ENCODE data around the gene SLC17A9.
A peak's percentile ranks its signal among the peaks of the same experiment; 100 is the strongest.

SLC17A9 gene

DNA sequence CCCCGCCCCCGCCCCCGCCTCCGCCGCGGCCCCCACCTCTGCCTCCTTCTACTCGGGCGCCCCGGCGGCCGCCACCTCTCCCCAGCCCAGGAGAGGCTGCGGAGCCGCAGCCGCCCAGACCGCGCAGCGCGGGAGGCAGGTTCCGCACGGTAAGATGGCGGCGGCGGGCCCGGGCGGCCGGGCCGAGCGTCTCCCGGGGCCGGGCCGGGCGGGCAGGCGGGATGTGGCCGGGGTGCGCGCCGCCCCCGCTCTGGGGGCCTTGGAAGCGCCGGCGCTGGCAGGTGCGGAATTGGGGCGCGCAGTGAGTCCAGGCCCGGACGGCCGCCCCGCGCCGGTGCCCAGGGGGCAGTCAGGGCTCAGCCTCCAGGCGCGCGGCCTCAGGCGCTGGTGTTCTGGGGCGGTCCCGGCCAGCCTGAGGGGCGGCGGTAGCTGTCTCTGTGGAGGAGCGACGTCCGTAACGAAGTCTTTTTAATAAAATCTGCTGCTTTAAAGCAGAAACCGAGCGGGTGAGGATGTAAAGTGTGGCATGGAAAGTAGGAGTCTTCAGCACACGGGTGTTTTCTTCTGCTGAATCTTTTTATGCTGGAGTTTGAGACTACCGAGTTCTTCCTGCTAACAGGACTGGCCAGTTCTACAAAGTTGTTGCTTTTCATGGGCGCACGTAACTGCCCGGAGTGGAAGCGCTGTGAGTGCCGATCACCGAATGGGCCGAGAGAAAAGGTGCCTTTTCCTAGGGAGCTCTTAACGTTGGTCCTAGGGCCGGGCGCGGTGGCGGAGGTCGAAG is 14.2 kb upstream of the SLC17A9 start, which contains the start of gene GID8:
GID8 (plus strand) TSS at position 43 of the 784 bp plus-strand sequence. CDS start 3,356 bp downstream, outside the sequence.
- peak; percentile 54 for DNase-seq (ENCODE audit: low spot score)

DNA sequence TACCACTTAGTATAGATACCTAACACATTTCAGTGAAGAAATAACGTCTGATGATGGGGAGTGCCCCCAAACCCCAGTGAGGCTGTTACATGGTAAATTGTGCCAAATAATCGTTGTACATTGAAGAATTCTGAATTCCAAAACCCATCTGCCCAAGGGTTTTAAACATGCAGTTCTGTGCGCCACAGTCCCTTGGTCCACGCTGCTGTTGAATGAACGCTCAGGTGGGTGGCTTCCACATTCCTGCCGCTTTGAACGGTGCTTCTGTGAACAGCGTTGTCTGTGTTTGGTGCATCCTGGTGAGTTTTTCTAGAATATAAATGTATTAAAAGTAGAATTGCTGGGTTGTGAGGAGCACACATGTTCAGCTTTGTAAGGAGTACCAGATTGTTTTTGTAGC is 11.6 kb upstream of the SLC17A9 start:
- no peak for DNase-seq (ENCODE audit: low spot score)

DNA sequence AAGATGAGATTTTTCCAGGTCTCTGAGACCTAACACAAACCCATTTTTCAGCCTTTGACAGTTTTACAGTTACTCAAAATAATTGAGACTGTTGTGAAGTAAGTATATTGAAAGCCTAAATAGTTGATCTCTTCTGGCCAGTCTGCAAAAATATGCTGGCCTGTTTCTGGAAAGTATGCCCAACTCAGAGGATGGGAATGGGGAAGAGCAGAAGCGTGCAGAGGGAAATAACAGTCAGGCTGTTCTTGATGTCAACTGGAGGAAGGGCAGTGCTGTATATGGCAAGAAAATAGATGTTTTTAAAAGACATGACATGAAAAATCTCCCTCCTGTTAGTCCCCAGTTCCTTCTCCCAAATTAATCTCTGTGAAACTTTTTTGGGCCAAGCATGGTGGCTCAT is 10.7 kb upstream of the SLC17A9 start:
- no peak for DNase-seq (ENCODE audit: low spot score)

DNA sequence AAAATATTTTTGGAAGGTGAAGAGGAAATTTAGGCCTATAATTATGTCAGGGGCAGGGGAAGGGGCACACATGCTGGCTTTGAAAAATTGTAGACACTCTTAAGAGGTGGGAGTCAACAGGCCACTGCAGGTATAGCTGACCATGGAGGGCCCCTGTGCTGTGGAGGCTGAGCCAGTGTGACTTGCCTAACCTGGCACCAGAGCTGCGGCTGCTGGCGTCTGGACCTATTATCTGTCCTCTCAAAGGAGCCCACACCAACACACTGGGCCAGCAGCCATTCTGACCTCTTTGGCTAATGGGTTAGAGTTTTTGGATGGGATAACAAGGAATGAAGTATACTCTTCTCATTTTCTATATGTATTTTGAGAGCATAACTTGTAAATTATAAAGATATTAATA is 10.1 kb upstream of the SLC17A9 start:
- no peak for DNase-seq (ENCODE audit: low spot score)

DNA sequence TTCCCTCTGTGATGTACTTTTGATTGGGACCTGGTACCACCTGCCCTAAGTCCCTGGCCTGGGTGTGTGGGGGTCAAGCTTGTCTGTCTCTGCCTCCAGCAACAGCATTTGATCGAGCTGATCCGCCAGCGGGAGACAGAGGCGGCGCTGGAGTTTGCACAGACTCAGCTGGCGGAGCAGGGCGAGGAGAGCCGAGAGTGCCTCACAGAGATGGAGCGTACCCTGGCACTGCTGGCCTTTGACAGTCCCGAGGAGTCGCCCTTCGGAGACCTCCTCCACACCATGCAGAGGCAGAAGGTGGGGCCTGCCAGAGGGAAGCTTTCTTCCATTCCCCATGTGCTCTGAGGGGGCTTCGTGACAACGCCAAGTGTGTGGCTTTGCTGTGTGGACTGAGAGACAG is 9.1 kb upstream of the SLC17A9 start:
- DNase-seq (ENCODE audit: low spot score): no peak

DNA sequence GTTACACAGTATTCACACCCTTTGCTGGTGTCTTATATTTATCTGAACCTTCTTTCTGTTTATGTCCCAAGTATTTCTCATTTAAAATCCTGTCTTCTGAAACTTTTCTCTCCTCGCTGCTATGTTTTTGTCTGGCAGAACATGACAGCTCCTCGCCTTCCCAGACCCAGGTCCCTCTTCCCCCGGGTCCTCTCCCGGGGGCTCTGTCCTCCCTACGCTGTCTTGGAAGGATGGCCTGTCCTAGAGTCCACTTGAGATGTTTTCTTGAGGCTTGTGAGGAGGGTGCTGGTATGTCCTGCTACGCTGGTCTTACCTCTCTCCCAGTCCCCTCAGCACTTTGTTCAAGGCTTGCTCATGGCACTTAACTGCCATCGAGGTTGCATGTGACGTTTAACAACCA is 8.3 kb upstream of the SLC17A9 start:
- no peak for DNase-seq (ENCODE audit: low spot score)

DNA sequence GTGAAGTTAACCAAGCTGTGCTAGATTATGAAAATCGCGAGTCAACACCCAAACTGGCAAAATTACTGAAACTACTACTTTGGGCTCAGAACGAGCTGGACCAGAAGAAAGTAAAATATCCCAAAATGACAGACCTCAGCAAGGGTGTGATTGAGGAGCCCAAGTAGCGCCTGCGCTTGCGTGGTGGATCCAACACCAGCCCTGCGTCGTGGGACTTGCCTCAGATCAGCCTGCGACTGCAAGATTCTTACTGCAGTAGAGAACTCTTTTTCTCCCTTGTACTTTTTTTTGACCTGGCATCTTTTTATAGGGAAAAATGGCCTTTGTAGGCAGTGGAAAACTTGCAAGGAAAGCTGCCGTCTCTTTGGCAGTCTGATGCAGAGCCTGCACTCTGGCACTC is 7.8 kb upstream of the SLC17A9 start:
- DNase-seq (ENCODE audit: low spot score): no peak

DNA sequence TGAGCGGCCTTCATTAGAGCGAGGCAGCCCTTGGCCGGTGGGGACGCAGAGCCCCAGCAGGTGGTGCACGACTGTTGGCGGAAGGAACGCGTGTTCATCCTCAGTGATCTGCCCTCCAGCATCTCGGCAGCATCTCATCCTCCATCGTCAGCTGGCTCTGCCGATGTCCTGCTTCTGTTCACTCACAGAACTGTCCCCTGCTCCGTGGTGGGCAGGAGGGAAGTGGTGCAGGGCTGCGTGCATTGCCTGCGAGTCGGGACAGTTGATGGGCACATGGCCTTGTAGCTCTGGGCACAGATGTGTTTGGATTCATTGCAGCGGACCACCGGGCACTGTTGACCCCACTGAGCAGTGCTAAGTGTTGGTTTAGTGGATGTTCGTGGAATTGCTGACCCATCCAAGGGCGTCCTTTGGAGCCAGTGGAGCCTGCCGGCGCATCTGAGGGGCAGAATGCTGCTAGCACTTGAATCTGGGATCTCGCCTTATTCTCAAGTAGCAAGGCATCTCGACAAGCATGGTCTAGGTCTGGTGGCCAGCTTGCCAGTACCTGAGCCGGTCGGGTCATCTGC is 6.7 kb upstream of the SLC17A9 start:
- DNase-seq (ENCODE audit: low spot score): no peak

DNA sequence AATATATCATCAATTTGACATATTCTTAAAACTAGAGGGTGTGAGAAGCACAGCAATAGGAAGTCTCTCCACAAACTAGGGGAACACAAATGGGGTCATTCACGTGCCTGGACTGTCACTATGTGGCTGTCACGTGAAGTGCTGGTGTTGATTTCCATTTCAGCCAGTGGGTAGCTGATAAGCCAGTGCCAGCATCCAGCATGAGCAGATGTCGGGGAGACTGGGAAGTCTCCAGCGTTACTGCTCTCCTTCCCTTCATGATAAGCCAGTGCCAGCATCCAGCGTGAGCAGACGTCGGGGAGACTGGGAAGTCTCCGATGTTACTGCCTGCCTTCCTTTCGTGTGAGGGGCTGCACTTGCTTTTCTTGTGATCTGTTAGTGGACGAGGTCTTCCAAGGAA is 5.6 kb upstream of the SLC17A9 start:
- peak; percentile 68 for DNase-seq (ENCODE audit: low spot score)

DNA sequence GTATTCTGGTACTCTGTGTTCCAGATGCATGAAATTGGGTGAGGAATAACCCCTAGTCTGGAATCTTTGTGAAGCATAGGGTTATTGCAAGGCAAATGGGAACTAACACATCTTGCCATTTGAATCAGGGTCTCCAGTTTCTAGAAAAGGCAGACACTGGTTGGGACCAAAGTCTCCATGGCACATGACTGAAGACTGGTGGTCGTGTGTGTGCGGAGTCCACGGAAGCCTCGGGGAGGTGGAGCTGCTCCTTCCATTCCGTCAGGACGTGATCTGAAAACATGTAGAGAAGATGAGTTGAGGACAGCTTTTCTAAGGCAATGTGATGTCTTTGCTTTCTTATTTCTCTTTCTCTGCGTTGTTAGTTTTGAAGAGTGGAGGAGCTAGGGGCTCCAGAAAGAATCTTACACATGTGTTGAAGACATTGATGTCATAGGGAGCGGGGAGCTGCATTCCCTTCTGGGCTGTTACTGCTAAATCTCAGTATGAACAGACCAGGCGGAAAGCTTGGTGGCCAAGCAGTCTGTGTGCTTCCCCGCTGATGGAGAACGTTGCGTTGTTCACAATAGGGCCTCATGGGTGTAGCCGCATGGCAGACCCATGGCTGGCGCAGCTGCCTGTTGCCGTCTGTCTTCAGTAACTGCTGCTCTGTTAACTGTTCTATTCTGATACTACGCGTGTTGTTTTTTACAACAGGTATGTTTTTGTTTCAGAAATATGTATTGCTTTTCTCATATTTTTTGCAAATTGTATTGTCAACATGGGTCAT is 4.8 kb upstream of the SLC17A9 start:
- DNase-seq (ENCODE audit: low spot score): no peak

DNA sequence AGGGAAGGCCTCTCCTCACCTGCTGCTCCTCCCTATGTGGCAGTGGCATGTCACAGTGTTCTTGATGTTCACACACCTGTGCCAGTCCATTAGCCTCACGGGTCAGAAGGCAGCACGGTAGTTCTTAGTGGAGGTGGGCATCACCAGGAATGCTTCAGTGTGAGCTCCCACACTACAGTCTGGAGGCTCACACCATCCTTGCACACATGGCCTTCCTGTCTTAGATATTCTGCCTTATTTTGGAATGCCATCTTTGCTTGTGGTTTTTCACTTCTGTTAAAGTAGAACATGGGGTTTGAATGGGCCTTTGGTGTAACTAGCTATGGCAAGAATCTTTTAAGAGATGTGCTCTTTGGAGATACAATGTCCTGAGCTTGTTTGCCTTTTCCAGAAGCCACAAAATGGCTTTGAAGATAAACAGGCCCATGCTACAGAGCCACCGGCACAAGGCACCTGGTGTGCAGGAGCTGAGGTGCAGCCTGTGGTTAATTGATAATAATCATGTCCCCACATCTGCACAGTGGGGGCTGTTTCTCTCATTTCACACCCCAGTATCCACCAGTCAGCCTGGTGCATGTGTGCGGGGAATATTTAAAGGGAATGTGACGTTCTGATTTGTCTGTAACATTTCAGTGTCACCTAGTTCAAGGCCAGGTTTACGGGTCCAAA is 3.2 kb upstream of the SLC17A9 start:
- DNase-seq (ENCODE audit: low spot score): no peak

DNA sequence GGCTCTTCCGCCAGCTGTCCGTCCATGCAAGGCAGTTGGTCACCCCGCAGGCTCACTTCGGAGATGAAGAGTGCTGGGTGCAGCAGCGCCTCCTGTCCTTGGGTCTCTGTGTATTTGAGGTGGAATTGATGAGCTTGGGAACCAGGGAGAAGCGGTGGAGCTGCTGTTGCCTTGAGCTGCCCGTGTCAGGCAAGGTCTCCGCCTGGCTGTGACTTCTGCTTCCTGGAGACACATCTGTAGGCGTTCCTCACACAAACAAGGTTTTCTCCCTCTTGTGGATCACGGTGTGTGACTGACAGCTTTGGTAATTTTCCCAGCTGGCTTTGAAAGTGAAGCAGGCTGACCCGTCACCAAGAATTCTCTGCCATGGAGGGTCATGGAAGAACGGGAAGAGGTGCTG is 2.5 kb upstream of the SLC17A9 start:
- DNase-seq (ENCODE audit: low spot score): no peak

DNA sequence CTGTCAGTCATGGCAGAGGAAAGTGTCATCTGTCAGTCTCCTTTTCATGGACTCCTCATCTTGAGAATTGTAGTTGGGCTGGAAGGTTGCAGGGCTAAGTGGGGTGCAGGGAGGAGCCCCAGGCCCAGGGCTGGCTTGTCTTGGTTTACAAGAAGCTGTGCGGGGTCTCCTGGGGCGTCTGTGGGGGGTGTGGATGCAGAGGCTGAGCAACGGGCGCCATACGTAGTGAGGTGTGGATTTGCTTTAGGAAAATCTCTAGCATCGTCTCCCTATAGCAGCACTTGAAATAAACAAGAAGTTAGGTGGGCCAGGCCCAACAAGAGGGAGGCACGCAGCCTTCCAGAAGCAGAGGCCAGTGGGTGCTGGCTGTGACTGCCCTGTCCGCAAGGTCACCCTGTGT is 1.8 kb upstream of the SLC17A9 start:
- DNase-seq (ENCODE audit: low spot score): no peak

DNA sequence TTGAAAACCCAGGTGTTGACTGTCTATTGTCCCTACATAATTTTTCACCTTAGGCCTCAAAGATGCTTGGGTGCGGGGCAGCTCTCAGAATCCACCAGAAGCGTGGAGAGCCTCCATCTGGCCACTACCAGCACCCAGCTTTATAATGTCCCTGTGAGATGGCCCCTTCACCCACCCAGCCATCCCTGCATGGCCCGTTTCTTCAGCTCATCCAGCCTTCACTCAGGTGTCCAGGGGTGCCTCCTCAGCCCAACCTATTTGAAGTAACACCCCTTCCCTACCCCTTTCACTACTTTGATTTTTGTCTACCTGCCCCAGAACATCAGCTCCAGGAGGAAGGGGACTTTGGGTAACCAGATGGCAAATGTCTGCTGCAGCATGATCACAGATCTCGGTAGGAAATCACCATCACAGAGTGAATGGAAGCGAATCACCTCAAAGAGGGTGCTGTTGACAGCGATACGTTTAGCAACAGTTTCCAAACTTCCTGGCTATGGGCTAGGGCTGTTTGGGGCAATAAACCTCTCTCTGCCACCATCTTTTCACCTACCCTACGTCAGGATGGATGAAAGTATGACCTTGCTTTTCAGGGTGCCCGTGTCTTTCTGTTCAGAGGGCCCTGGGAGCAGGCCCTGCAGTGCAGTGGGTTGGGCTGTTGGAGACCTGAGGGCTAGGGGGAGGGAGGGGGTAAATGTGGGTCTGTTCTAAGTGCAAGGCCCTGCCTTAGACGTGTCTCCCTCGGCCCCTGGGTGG is 1.2 kb upstream of the SLC17A9 start:
- no peak for DNase-seq (ENCODE audit: low spot score)

DNA sequence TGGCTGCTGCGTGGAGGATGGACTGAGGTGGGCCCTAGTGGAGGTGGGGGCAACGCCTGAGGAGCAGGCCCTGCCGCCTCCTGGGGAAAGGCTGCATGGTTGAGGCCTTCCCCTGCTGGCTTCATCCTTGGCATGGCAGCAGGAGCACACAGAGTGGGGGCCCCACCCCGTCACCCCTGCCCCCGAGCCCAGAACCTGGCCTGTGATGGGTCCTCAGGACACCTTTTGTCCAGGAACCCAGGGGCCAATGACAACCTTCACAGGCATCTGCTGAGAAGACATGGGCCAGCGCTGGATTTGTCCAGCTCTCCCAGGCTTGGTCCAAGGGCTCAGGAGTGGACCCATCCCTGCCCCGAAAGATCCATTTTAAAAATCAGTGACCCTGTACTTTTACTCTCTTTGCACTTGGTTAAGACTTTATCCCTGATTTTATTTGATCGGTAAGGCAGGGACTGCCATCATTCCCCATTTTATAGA is 575 bp upstream of the SLC17A9 start:
- no peak for DNase-seq (ENCODE audit: low spot score)

DNA sequence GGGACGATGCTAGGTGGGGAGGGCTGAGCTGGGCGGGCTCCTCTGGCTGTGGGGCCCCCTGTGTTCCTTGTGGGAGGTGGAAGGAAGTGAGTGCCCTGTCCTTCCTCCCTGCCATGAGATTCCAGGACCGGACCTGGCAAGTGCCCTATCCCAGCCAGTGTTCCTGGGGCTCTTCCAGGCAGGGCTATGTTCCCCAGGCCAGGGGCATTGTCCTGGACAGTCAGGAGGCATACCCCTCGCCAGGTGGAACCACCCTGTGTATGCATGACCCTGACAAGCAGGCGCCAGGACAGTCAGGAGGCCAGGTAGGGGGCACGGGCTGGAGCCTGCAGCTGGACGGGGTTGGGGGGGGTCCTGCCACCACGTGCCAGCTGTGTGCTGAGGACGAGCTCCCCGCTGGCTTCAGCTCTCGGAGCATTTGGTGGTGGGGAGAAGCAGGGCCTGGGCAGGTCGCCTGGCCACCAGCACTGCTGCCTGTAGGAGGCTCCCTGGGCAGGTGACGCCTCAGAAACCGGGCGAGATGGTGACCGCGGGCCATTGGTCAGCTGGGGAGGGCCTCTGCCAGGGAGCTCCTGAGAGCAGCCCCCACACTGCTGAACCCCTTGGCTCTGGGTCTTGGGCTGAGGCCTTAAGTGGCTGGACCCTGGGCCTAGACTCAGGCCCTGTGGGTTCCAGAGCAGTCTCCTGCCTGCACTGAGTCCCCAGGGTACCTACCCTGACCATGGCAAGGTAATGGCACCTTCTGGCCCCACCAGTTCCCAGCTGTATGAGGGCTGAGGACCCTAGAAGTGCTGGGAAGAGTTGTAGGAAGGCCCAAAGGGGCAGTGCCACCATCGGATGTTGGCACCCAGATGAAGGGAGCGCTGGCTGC is 694 bp downstream of the SLC17A9 start:
- no peak for DNase-seq (ENCODE audit: low spot score)

DNA sequence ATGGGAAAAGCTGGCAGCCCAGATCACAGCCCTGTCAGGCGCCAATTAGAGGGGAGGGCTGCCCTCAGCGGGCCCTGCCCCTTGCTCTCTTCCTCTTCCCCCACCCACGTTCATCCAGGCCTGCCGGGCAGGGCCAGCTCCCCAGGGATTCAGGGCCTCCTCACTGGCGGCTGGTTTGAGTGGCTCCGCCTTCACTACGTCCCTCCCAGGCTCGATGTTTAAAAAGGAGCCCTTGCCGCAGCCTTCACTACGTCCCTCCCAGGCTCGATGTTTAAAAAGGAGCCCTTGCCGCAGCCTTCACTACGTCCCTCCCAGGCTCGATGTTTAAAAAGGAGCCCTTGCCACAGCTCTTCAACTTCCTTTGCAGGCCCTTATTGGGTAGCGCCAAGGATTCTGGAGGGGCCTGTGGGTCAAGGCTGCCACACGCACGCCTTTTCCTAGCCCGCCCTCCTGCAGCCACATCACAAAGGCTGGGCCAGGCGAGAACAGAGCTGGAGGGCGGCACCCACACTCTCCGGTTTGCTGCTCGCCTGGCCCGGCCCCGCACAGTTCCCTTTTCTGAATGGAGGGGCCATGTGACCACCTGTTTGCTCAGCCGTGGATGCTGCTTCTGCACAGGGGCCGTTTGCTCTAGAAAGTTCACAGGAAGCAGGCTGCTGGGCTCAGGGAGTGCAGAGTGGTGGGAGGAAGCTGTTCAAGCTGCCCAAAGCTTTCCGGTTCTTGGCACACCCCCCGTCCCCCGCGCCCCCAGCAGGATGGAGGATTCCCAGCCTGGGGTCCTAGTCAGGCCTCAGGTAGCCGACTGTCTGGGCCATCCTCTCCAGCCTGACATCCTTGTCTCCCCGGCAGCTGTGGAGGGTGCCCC is 1.6 kb downstream of the SLC17A9 start:
- DNase-seq (ENCODE audit: low spot score): no peak

DNA sequence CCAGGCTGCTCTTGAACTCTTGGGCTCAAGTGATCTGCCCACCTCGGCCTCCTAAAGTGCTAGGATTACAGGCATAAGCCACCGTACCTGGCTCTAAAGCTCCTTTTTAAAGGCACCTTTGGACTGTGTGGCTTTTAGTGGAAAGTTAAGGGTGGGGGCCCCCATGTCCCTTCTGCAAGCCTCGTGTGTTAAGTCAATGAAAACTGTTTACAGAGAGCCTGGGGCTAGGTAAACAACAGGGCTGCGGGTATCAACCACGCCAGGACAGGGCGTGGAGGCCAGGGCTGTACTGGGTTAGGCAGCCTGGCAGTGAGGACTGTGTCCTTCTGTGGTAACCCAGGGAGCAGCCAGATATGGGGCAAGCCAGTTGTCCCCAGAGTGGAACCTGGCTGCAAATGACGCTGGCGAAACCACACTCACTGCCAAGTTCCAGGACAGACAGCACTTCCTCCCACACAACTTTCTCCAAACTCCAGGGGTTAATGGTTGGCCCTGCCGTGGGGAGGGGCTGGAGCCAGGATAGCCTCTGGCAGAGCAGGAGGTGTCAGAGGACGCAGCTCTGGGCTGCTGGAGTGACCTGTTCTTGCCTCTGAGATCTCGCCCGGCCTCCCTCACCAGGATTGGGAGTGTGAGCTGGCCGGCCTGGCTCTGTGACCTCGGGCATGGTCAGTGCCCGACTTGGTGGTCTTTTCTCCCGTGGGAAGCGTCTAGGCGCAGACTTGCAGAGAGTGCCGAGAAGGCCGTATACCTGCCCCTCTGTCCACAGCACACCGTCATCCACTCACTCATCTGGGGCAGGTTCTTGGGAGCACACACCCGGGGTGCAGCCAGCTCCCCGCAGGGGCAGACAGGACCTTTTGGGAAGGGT is 3.2 kb downstream of the SLC17A9 start:
- DNase-seq (ENCODE audit: low spot score): no peak

Data from hematopoietic multipotent progenitor cell treated with erythropoietin and hydrocortisone succinate and interleukin-3 and kit ligand, for 15 days (in vitro differentiated cells).